HG02938 (cell line): ENCODE results near the gene CSAG3.

ENCODE experiments used
- ATAC-seq: cut with Tn5 transposase; IDR thresholded peaks from one replicate; pipeline ENCODE4 v1.9.1; 2021; ENCODE audit warnings: mild to moderate bottlenecking, moderate library complexity; ENCODE audit not compliant: unreplicated experiment

Gene CSAG3

GRCh38 chrX:152806035-152806434, 47.0 kb downstream of the CSAG3 start:
- ATAC-seq, result no peak
